Sigmoid colon (tissue), 4 donors: ENCODE data around the gene SGTB.

ENCODE experiments used
- EP300 ChIP-seq, 4 donors: sonication (generic); formaldehyde crosslinking; IDR thresholded peaks; one replicate each; pipeline ENCODE4 v1.6.1; 2017; ENCODE audit warnings: antibody characterized with exemption in 4 of 4
- POLR2A ChIP-seq, 2 donors: fragments of 450-650 bp; IDR thresholded peaks; one replicate each; pipeline ENCODE4 v1.6.1; 2016; ENCODE audit warnings: antibody characterized with exemption in 2 of 2, mild to moderate bottlenecking in 2 of 2, moderate library complexity in 2 of 2
- POLR2AphosphoS5 ChIP-seq, 4 donors: sonication (generic); formaldehyde crosslinking; IDR thresholded peaks; one replicate each; pipeline ENCODE4 v1.6.1; 2017; ENCODE audit warnings: antibody characterized with exemption in 4 of 4
- TF ChIP-seq, protein P1 (sequence below), 4 experiments: fragments of 450-650 bp in 3 of 4; fragments of 200-600 bp in 1 of 4; IDR thresholded peaks; one replicate each; pipeline ENCODE4 v1.5.1; 2016 to 2019; ENCODE audit warnings: antibody characterized with exemption in 4 of 4, mild to moderate bottlenecking in 3 of 4, moderate library complexity in 2 of 4

- no peak for TF ChIP-seq POLR2A (IDR thresholded peaks at IDR 0.05)
- TF ChIP-seq, protein P1, sequence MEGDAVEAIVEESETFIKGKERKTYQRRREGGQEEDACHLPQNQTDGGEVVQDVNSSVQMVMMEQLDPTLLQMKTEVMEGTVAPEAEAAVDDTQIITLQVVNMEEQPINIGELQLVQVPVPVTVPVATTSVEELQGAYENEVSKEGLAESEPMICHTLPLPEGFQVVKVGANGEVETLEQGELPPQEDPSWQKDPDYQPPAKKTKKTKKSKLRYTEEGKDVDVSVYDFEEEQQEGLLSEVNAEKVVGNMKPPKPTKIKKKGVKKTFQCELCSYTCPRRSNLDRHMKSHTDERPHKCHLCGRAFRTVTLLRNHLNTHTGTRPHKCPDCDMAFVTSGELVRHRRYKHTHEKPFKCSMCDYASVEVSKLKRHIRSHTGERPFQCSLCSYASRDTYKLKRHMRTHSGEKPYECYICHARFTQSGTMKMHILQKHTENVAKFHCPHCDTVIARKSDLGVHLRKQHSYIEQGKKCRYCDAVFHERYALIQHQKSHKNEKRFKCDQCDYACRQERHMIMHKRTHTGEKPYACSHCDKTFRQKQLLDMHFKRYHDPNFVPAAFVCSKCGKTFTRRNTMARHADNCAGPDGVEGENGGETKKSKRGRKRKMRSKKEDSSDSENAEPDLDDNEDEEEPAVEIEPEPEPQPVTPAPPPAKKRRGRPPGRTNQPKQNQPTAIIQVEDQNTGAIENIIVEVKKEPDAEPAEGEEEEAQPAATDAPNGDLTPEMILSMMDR (IDR thresholded peaks at IDR 0.05), result no peak
- TF ChIP-seq POLR2AphosphoS5 (IDR thresholded peaks at IDR 0.05), result no peak
- TF ChIP-seq EP300 (IDR thresholded peaks at IDR 0.05), result no peak
Observed at GRCh38 chr5:65760504-65761275, 38.8 kb upstream of the SGTB start.
